BJ (cell line): ENCODE results near the gene NPAS3. TPM values are rescaled to one million over a fixed set of nuclear protein-coding genes. Genes with fewer than 3 reads are reported as not detected.

Experiments used
- CTCF ChIA-PET: fragments of 350-600 bp; formaldehyde crosslinking; extraction: SDS; loops from one replicate; lab custom pipeline; 2021; ENCODE audit warnings: antibody characterized with exemption, inconsistent platforms; lab: Yijun Ruan, JAX
- POLR2A ChIA-PET: fragments of 300-600 bp; sonication (Branson Sonifier 250); formaldehyde crosslinking; extraction: SDS; loops from one replicate; lab custom pipeline; 2021; ENCODE audit warnings: antibody characterized with exemption; lab: Charles Lee
- DNase-seq: peaks from one replicate; pipeline ENCODE4 v3.0.0-alpha.2; 2011; ENCODE audit warnings: low read depth
- H3K27me3 ChIP-seq: 2 replicates; pipeline ENCODE4 v1.6.0; 2011; ENCODE audit warnings: low read length; ENCODE audit not compliant: control insufficient read depth, insufficient read depth
- H3K36me3 ChIP-seq: 2 replicates; pipeline ENCODE4 v1.5.1; 2011; ENCODE audit warnings: low read length; ENCODE audit not compliant: control insufficient read depth, insufficient read depth
- H3K4me3 ChIP-seq: 2 replicates; pipeline ENCODE4 v1.5.1; 2011; ENCODE audit warnings: low read depth, mild to moderate bottlenecking, control low read depth, low read length
- polyA plus RNA-seq: library from polyadenylated mRNA; depleted of rRNA; stranded (reverse); fragments of >200 nt; gene quantifications from 2 replicates; pipeline ENCODE4 v1.2.3, GENCODE V29; 2011
- TF ChIP-seq, protein P1 (sequence below): IDR thresholded peaks from 2 replicates; pipeline ENCODE4 v1.5.1; 2011; ENCODE audit warnings: low read depth, mild to moderate bottlenecking, control low read depth, inconsistent platforms, low read length, moderate library complexity; ENCODE audit not compliant: insufficient read depth

The NPAS3 gene
- polyA plus RNA-seq, 1 experiment = 0.09 TPM

DNA sequence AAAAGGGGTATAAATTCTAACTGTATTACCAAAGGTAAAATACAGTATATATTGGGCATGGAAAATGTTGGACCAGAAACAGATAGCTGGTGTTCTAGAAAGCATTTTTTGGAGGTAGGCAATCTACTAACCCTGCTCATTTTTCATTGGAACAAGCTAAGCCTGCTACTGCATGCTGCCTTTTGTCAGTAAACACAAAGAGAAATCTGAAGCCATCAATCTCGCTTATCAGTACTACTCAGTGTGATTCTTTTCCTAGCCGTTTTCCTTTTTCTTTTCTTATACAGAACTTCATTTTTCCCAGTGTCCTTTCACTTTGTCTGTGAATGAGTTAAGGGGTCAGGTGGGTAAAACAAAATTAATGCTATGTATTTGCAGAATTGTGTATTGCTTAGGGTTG lies 312.3 kb downstream of the NPAS3 start:
- H3K4me3 ChIP-seq = no peak overlapping the region
- DNase-seq = no peak
- CTCF ChIA-PET = no interaction called here
- H3K27me3 ChIP-seq = no peaks in the 10 kb centered on the region
- POLR2A ChIA-PET = no interaction called here
- no peaks in the 10 kb centered on the region for H3K36me3 ChIP-seq
- TF ChIP-seq, protein P1, sequence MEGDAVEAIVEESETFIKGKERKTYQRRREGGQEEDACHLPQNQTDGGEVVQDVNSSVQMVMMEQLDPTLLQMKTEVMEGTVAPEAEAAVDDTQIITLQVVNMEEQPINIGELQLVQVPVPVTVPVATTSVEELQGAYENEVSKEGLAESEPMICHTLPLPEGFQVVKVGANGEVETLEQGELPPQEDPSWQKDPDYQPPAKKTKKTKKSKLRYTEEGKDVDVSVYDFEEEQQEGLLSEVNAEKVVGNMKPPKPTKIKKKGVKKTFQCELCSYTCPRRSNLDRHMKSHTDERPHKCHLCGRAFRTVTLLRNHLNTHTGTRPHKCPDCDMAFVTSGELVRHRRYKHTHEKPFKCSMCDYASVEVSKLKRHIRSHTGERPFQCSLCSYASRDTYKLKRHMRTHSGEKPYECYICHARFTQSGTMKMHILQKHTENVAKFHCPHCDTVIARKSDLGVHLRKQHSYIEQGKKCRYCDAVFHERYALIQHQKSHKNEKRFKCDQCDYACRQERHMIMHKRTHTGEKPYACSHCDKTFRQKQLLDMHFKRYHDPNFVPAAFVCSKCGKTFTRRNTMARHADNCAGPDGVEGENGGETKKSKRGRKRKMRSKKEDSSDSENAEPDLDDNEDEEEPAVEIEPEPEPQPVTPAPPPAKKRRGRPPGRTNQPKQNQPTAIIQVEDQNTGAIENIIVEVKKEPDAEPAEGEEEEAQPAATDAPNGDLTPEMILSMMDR = no peak

DNA sequence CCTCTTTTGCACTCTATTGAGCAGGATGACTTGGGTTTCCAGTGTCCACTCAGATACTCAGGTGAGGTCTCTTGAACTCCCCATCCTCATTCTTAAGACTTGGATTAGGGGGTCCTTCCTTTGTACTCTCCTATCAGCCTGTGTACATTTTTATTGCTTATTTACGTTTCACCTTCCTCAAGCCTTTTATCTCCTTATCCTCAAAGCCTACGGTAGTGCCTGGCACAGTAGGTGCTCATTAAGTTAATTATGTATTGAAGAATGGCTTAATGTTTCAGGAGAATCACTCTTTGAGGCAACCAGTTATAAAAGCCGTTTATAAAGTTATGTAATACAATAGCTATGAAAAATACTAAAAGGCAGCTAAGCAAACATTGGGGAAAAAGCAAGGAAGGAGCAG lies 315.7 kb downstream of the NPAS3 start:
- ChIA-PET CTCF (interaction anchor here (0.9 kb wide), 1 partner anchor 538 kb away, joined by 4 read pairs; no protein-coding TSS in a partner anchor), POLR2A (no interaction called here)
- Histone ChIP-seq H3K27me3 (no peaks in the 10 kb centered on the region), H3K4me3 (no peak overlapping the region), H3K36me3 (no peaks in the 10 kb centered on the region)
- DNase-seq = no peak
- TF ChIP-seq, protein P1 = no peak

DNA sequence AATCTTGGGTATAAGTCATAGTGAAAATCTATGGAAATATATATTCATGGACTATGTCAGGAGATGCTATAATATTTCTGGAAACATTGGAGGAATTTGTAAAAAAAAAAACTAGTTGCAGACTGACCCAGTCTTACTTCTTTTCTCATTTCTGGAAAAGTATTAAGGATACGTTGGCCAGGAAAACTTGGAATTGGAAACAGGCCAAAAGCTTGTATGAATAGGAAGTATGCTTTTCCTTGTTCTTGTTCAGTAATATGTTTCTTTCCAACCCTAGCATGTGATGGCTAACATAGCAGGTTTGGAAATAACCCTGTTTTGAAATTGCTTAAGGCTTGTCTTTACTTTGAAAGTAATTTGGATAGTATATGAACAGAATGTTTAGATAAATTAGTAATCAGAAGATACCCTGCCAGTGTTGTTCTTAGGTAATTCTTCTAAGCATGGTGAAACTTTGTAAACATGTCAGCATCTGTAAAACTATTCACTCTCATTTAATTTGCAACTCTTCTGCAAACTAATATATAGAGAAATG lies 316.2 kb downstream of the NPAS3 start:
- ChIA-PET CTCF (interaction anchor here (0.9 kb wide), 1 partner anchor 538 kb away, joined by 4 read pairs; no protein-coding TSS in a partner anchor), POLR2A (no interaction called here)
- TF ChIP-seq, protein P1 = no peak
- Histone ChIP-seq H3K4me3 (no peak overlapping the region), H3K27me3 (no peaks in the 10 kb centered on the region), H3K36me3 (no peaks in the 10 kb centered on the region)
- no peak for DNase-seq

DNA sequence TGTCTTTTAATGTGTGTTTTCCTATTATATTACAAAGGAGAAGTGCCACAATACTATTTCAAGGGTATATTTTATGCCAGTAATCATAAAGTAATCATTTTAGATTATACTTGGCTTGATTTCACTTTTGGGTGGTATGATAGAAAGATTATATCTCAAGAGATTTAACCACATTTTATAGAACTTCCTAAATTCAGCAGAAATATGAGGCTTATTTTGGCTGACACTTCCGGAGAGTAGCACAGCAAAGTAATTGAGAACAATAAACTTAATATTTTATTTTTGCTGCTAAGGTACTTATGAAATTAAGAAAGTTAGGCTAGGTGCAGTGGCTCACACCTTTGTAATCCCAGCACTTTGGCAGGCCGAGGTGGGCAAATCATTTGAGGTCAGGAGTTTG lies 319.1 kb downstream of the NPAS3 start:
- Histone ChIP-seq H3K27me3 (no peaks in the 10 kb centered on the region), H3K4me3 (no peak overlapping the region), H3K36me3 (no peaks in the 10 kb centered on the region)
- CTCF ChIA-PET = interaction anchor here (0.9 kb wide), 1 partner anchor 17 kb away, joined by 4 read pairs; no protein-coding TSS in a partner anchor
- POLR2A ChIA-PET = no interaction called here
- TF ChIP-seq, protein P1 = no peak
- no peak for DNase-seq

DNA sequence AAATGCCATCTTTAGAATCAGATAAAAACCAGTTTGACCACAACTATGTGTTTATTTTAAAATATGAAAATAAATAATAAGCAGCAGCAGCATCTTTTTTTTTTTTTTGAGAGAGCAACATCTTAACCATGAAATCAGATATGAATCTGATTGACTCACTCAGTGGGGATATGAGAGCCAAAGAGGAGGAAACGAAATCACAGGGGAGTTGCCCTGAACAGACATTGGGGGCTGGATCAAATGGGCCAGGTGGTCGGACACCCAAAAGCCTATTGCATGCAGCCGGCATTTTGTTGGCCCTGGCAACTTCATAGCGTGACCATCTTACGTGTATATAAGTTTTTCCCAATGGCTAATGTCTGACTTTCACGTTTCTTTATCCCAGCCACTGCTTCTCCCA lies 321.1 kb downstream of the NPAS3 start:
- Histone ChIP-seq H3K36me3 (no peaks in the 10 kb centered on the region), H3K27me3 (no peaks in the 10 kb centered on the region), H3K4me3 (no peak overlapping the region)
- ChIA-PET POLR2A (no interaction called here), CTCF (no interaction called here)
- TF ChIP-seq, protein P1 = no peak
- no peak for DNase-seq
